ENCODE results near the gene MED13L. TPM values are rescaled to one million over a fixed set of nuclear protein-coding genes. Genes with fewer than 3 reads are reported as not detected.

The MED13L gene
- total RNA-seq, 1 donor from 2014 or later: 49.0 TPM

DNA sequence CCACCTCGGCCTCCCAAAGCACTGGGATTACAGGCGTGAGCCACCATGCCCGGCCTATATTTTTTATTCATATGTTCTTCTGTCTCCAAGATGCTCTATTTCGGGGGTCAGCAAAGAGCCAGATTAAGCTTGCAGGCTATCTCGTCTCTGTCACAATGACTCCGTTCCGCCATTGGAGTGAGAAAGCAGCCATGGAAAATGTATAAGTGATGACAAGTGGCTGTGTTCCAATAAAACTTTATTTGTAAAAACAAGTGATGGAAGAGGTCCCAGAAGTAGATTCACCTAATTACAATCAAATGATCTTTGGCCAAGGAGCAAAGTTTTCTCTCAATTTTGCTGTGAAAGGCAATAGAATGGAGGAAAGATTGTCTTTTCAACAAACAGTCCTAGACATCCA lies 342.6 kb downstream of the MED13L start:
- no peak for DNase-seq (ENCODE audit: low spot score)

DNA sequence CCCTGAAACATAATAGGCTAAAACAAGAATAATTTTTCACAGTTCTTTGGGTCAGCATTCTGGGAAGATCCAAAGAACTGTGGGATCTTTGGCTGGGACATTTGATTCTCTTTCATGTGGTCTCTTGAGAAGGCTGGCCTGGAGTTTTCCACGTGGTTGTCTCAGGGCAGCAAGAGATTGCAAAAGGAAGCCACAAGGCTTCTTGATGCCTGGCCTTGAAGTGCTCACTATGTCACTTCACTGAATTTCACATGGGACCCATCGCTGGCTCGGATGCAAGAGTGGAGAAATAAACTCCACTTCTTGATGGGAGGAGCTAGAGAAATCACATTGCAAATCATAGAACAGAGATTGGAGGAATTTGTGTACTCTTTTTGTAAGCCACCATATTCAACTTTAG lies 343.4 kb downstream of the MED13L start:
- no peak for DNase-seq (ENCODE audit: low spot score)
- peaks cover 19% of the 10 kb centered on the region for H3K27me3 Mint-ChIP-seq (ENCODE audit: low read depth)
- intact Hi-C loops (cut with micrococcal nuclease): no loop called here
- H3K27ac Mint-ChIP-seq: no peak overlapping the region
- no peaks in the 10 kb centered on the region for H3K4me1 Mint-ChIP-seq (ENCODE audit: low read depth)
- H3K36me3 Mint-ChIP-seq (ENCODE audit: low read depth): no peaks in the 10 kb centered on the region
- H3K4me3 Mint-ChIP-seq (ENCODE audit: low read depth): no peak overlapping the region
- peaks cover 7% of the 10 kb centered on the region for H3K9me3 Mint-ChIP-seq

More for the DNA sequence above, 342.6 kb downstream of the MED13L start:
- peaks cover 21% of the 10 kb centered on the region for H3K27me3 Mint-ChIP-seq (ENCODE audit: low read depth)
- no peaks in the 10 kb centered on the region for H3K36me3 Mint-ChIP-seq (ENCODE audit: low read depth)
- no peaks in the 10 kb centered on the region for H3K4me1 Mint-ChIP-seq (ENCODE audit: low read depth)
- H3K4me3 Mint-ChIP-seq (ENCODE audit: low read depth): no peak overlapping the region
- H3K9me3 Mint-ChIP-seq: peaks cover 10% of the 10 kb centered on the region
- no peak overlapping the region for H3K27ac Mint-ChIP-seq
- intact Hi-C loops (cut with micrococcal nuclease): no loop called here

DNA sequence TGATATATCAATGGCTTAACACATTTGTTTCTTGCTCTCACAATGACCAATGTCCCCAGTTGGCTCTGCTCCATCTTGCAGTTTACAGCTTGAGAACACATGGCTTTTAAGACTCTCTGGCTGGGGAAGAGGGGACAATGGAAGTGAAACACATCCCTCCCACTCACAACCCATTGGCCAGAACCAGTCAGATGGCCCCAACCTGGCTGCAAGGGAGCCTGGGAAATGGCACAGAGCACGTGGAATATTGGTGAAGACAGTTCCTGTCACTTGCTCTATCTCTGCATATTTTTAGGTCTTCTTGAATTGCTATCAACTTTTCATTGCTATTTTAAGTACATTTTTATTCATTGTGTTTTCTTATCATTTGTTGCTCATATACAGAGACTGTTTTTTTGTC lies 345.4 kb downstream of the MED13L start:
- Mint-ChIP-seq H3K36me3 (ENCODE audit: low read depth) (no peaks in the 10 kb centered on the region), H3K27me3 (ENCODE audit: low read depth) (peaks cover 8% of the 10 kb centered on the region), H3K4me1 (ENCODE audit: low read depth) (no peaks in the 10 kb centered on the region), H3K4me3 (ENCODE audit: low read depth) (no peak overlapping the region), H3K9me3 (no peaks in the 10 kb centered on the region), H3K27ac (no peak overlapping the region)
- DNase-seq (ENCODE audit: low spot score): no peak
- intact Hi-C loops (cut with micrococcal nuclease): no loop called here

DNA sequence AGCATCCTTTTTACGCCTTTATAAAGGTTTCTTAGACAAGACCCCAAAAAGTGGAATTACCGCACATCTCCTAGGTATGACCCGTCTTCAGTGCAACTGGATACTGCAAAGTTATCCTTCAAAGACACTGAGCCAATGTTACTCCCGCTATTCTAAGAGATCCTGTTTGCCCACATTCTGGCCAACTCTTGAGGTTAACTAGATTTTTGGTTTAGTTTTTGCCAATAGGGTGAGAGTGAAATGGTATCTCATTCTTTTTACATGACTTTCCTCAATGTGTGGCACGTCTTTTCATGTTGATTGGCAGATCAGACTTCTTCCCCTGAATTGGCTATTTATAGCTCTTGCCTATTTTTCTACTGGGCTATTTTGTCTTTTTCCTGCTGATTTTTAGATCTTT lies 347.2 kb downstream of the MED13L start:
- Mint-ChIP-seq H3K27ac (no peak overlapping the region), H3K9me3 (no peaks in the 10 kb centered on the region), H3K27me3 (ENCODE audit: low read depth) (peaks cover 8% of the 10 kb centered on the region), H3K4me1 (ENCODE audit: low read depth) (no peaks in the 10 kb centered on the region), H3K36me3 (ENCODE audit: low read depth) (no peaks in the 10 kb centered on the region), H3K4me3 (ENCODE audit: low read depth) (no peak overlapping the region)
- DNase-seq (ENCODE audit: low spot score): no peak
- intact Hi-C loops (cut with micrococcal nuclease): no loop called here

DNA sequence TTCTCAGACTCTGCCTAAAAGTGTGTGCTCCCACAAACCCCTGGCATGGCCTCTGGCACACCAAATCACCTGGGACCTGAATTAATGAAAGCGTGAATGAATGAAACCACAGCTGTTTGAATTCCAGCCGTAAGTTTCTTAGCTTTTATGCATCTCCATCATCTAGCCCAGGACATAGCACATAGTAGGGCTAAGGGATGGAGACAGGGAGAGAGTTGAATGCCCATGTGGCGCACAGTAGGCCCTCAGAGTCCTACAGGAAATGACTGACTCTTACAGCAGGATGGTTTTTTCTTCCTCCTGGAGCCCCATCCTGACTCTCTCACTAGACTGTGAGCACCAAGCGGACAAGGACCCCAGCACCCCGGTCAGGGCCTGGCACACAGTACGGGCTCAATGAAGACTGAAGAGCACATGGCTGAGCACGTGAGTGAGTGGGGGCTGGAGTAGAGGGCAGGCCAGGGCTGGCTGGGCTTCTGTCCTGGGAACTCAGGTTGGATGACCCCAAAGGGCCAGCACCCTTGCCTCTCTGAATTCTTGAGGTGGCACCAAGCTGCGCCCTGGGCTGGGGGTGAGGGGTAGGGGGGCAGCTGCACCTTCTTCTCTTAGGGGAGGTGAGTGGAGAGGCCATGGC lies 351.3 kb downstream of the MED13L start:
- Mint-ChIP-seq H3K9me3 (peaks cover 8% of the 10 kb centered on the region), H3K4me3 (ENCODE audit: low read depth) (no peak overlapping the region), H3K4me1 (ENCODE audit: low read depth) (no peaks in the 10 kb centered on the region), H3K27me3 (ENCODE audit: low read depth) (peaks cover 4% of the 10 kb centered on the region), H3K36me3 (ENCODE audit: low read depth) (no peaks in the 10 kb centered on the region), H3K27ac (no peak overlapping the region)
- no peak for DNase-seq (ENCODE audit: low spot score)
- intact Hi-C loops (cut with micrococcal nuclease): no loop called here

DNA sequence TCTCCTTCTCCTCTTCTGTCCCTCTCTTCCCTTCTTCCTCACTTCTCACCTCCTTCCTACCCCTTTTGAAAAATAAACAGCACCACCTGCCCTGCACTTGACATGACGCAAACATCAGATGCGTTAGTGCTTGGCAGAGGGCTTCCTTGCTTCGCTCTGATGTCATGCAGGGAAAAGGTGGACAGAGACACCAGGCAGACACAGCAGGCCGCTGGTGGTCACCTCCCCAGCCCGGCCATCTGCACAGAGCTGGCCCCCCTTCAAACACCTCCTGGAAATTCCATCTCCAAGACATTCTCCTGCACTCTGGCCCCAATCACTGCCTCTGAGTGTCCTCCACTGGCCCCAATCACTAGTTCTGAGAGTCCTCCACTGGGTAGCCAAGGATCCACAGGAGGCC lies 353.6 kb downstream of the MED13L start:
- H3K36me3 Mint-ChIP-seq (ENCODE audit: low read depth): no peaks in the 10 kb centered on the region
- intact Hi-C loops (cut with micrococcal nuclease): no loop called here
- no peak overlapping the region for H3K27ac Mint-ChIP-seq
- H3K4me1 Mint-ChIP-seq (ENCODE audit: low read depth): no peaks in the 10 kb centered on the region
- no peak for DNase-seq (ENCODE audit: low spot score)
- H3K4me3 Mint-ChIP-seq (ENCODE audit: low read depth): no peak overlapping the region
- H3K27me3 Mint-ChIP-seq (ENCODE audit: low read depth): peaks cover 5% of the 10 kb centered on the region
- H3K9me3 Mint-ChIP-seq: peaks cover 8% of the 10 kb centered on the region

DNA sequence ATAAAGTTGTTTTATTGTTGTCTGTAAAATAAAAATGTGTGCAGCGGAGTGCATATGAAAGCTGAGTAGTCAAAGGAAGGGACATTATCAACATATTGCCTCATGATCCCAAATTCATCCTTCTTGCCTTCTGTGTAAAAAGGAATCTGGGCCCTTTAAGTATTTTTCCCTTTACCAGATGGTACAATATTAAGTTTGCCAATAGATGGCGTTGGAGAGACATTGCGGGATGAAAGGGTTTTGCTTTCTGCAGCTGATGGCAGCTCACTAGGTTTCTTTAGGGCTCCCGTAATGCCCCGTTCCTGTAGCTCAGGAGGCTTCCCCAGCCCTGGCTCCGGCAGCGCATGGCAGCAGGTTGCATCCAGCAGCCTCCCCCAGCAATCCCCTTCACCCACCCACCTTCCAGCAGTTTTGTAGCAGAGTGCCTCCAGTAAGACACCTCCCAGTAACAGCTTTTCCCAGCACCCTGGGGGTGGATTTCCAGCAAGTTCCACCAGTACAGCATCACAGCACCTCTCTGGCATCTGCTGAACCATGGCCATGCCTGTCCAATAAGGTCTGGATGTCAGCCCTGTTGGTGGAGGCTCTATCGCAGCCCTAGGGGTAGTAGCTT lies 354.4 kb downstream of the MED13L start:
- Mint-ChIP-seq H3K4me1 (ENCODE audit: low read depth) (no peaks in the 10 kb centered on the region), H3K27me3 (ENCODE audit: low read depth) (peaks cover 5% of the 10 kb centered on the region), H3K9me3 (peaks cover 8% of the 10 kb centered on the region), H3K27ac (no peak overlapping the region), H3K4me3 (ENCODE audit: low read depth) (no peak overlapping the region), H3K36me3 (ENCODE audit: low read depth) (no peaks in the 10 kb centered on the region)
- intact Hi-C loops (cut with micrococcal nuclease): no loop called here
- DNase-seq (ENCODE audit: low spot score): no peak

DNA sequence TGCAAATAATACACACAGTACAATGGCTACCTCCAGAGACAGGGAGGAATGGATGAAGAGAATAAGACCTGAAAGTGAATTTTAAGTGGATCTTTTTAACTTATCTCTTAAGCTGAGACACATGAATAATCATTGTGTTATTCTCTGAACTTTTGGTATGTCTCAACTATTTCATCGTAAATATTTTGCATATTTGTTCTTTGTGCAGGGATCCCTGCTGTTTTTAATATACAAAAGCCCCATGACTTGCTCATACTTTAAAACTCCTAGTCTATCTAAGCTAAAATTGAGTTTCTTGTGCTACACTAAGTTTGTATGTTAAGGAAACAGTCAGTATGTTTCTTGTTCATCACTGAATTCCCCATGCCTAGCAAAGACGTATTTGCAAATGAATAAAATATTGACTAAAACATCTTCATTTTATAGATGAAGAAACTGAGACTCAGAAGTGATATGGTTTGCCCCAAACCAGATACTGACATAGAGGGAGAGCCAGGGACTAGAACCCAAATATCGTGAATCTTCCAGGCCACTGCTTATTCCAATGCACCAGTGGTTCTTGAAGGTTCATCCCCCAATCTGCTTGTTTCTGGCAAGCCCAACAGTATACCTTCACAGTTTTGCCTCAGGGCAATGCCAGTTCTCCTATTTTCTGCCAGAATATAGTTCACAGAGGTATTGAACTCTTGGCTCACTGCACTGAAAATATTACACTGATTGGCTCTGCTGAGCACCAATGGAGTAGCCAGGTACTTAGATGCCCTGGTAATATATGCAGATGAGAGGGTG lies 356.9 kb downstream of the MED13L start:
- H3K4me3 Mint-ChIP-seq (ENCODE audit: low read depth): no peak overlapping the region
- no peak overlapping the region for H3K27ac Mint-ChIP-seq
- H3K4me1 Mint-ChIP-seq (ENCODE audit: low read depth): no peaks in the 10 kb centered on the region
- DNase-seq (ENCODE audit: low spot score): no peak
- peaks cover 8% of the 10 kb centered on the region for H3K9me3 Mint-ChIP-seq
- H3K36me3 Mint-ChIP-seq (ENCODE audit: low read depth): no peaks in the 10 kb centered on the region
- intact Hi-C loops (cut with micrococcal nuclease): no loop called here
- H3K27me3 Mint-ChIP-seq (ENCODE audit: low read depth): peaks cover 20% of the 10 kb centered on the region

DNA sequence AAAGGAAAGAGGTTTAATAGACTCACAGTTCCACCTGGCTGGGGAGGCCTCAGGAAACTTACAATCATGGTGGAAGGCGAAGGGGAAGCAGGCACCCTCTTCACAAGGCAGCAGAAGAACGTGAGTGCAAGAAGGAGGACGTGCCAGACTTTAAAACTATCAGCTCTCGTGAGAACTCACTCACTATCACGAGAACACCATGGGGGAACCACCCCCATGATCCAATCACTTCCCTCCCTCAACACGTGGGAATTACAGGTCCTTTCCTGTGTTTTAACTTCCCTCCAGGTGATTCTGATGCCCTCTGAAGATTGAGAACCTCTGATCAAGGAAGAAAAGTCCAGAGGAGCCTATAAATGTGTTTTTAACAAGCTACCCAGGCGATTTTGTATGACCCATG lies 358.7 kb downstream of the MED13L start:
- no peak for DNase-seq (ENCODE audit: low spot score)
- H3K4me1 Mint-ChIP-seq (ENCODE audit: low read depth): no peaks in the 10 kb centered on the region
- peaks cover 8% of the 10 kb centered on the region for H3K9me3 Mint-ChIP-seq
- intact Hi-C loops (cut with micrococcal nuclease): no loop called here
- H3K27me3 Mint-ChIP-seq (ENCODE audit: low read depth): peaks cover 28% of the 10 kb centered on the region
- H3K36me3 Mint-ChIP-seq (ENCODE audit: low read depth): no peaks in the 10 kb centered on the region
- no peak overlapping the region for H3K27ac Mint-ChIP-seq
- H3K4me3 Mint-ChIP-seq (ENCODE audit: low read depth): no peak overlapping the region

DNA sequence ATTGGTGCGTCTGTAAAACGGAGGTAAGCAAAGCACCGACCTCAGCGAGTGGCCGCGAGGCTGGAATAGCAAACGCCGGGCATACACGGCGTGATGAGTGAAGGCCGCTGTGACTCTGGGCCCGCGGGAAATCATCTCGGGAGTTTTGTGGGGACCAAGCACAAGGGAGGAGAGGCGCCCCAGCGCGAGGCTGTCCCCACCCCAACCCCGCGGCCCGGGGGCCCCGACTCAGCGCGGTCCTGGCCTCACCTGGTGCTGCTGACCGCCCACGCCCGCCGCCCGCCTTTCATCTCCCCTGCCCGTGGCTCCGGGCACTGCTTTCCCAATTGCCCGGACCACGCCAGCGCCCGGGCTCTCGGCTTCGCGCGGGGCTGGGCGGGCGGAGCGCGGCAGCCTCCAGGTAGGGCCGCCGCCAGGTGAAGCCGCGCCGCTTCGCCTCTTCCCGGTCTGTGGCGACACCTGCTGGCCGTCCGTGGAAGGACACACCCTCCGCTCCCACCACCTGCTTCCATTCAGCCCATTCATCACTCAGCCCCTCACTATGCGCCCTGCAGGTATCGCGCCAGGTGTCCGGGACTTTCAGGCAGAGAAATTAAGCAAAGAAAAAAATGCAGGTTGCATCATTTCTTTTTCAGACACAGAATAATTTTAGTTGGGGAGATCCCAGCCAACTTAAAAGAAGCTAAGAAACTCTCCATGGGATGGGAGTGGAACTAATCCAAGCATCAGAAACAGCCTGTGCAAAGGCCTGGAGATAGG lies 360.4 kb downstream of the MED13L start:
- Mint-ChIP-seq H3K4me3 (ENCODE audit: low read depth) (no peak overlapping the region), H3K27me3 (ENCODE audit: low read depth) (peaks cover 28% of the 10 kb centered on the region), H3K4me1 (ENCODE audit: low read depth) (no peaks in the 10 kb centered on the region), H3K36me3 (ENCODE audit: low read depth) (no peaks in the 10 kb centered on the region), H3K27ac (no peak overlapping the region), H3K9me3 (no peaks in the 10 kb centered on the region)
- DNase-seq (ENCODE audit: low spot score): peak; percentile 58
- intact Hi-C loops (cut with micrococcal nuclease): no loop called here

DNA sequence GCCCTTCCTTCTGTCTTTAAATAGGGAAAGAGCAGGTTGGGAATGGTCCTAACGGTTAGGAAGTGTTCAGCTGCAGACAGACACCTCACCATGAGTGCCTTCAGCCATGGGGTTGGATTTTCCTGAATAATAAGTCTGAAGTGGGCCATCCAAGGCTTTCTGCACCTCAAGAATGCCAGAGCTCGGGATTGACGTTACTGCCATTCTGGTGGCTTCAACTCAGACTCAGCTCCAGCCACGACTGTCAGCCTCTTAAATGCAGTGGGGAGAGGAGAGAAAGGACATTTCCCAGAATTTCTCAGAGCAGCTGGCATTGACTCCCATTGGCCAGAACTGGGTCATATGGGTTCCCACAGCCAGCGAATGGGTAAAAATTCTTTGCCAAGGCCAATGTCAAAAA lies 363.4 kb downstream of the MED13L start:
- no peak overlapping the region for H3K27ac Mint-ChIP-seq
- H3K36me3 Mint-ChIP-seq (ENCODE audit: low read depth): no peaks in the 10 kb centered on the region

DNA sequence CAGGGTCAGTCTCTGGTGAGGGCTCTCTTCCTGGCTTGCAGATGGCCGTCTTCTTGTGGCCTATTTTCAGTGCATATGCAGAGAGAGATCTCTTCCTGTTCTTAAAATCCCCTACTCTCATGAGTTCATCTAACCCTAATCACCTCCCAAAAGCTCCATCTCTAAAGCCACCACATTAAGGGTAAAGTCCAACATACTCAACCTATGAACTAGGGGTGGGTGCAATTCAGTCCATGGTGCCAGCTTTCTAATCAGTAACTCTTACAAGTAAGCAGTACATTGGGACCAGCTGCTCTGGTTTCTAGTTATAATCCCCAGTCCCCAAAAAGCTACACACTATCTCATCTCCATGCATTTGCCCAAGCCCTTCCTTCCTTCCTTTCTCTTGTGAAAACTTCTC lies 365.1 kb downstream of the MED13L start:
- no peak for DNase-seq (ENCODE audit: low spot score)
- no peak overlapping the region for H3K27ac Mint-ChIP-seq
- peaks cover 18% of the 10 kb centered on the region for H3K27me3 Mint-ChIP-seq (ENCODE audit: low read depth)
- intact Hi-C loops (cut with micrococcal nuclease): no loop called here
- no peaks in the 10 kb centered on the region for H3K4me1 Mint-ChIP-seq (ENCODE audit: low read depth)
- no peaks in the 10 kb centered on the region for H3K36me3 Mint-ChIP-seq (ENCODE audit: low read depth)
- no peak overlapping the region for H3K4me3 Mint-ChIP-seq (ENCODE audit: low read depth)
- H3K9me3 Mint-ChIP-seq: no peaks in the 10 kb centered on the region

More for the DNA sequence above, 363.4 kb downstream of the MED13L start:
- H3K9me3 Mint-ChIP-seq: no peaks in the 10 kb centered on the region
- intact Hi-C loops (cut with micrococcal nuclease): no loop called here
- no peak overlapping the region for H3K4me3 Mint-ChIP-seq (ENCODE audit: low read depth)
- DNase-seq (ENCODE audit: low spot score): no peak
- H3K27me3 Mint-ChIP-seq (ENCODE audit: low read depth): peaks cover 26% of the 10 kb centered on the region
- no peaks in the 10 kb centered on the region for H3K4me1 Mint-ChIP-seq (ENCODE audit: low read depth)

DNA sequence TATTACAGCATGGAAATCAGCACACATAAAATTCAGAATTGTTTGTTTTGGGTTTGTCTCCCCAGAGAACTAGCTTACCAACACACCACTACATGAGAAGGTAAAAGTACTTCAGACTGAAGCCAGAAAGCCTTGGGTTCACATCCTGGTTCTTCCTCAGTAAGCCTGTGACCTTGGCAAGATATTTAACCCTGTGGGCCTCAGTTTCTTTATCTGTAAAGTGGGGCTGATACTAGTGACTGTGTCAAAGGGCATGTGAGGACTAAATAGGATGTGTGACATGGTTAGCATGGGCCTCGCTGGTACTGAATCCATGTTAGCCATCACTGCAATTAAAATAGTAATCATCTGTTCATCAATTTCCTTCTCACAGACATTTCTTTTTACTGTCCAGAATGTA lies 366.1 kb downstream of the MED13L start:
- no peak for DNase-seq (ENCODE audit: low spot score)
- no peaks in the 10 kb centered on the region for H3K4me1 Mint-ChIP-seq (ENCODE audit: low read depth)
- no peak overlapping the region for H3K27ac Mint-ChIP-seq
- peaks cover 12% of the 10 kb centered on the region for H3K27me3 Mint-ChIP-seq (ENCODE audit: low read depth)
- H3K4me3 Mint-ChIP-seq (ENCODE audit: low read depth): no peak overlapping the region
- no peaks in the 10 kb centered on the region for H3K9me3 Mint-ChIP-seq
- no peaks in the 10 kb centered on the region for H3K36me3 Mint-ChIP-seq (ENCODE audit: low read depth)
- intact Hi-C loops (cut with micrococcal nuclease): no loop called here
